Neural progenitor cell (in vitro differentiated cells): ENCODE data around the gene RPUSD1. TPM values are rescaled to one million over a fixed set of nuclear protein-coding genes. Genes with fewer than 3 reads are reported as not detected.
"Not testable (repeated sequence)": the region's sequence is repeated elsewhere in the genome, so short reads cannot be mapped to it uniquely, and the experiment has no call there.

Source experiments
- DNase-seq: peaks from one replicate; pipeline ENCODE4 v3.0.0-alpha.2; 2016; ENCODE audit warnings: low spot score
- H2AFZ ChIP-seq: fragments of 200-600 bp; sonication (generic); replicated peaks from 2 replicates; pipeline ENCODE4 v1.6.1; 2016; ENCODE audit warnings: antibody characterized with exemption
- H3F3A ChIP-seq: fragments of 200-600 bp; sonication (generic); 2 replicates; pipeline ENCODE4 v1.6.1; 2016; ENCODE audit warnings: antibody characterized with exemption, low read depth
- H3K27ac ChIP-seq: fragments of 200-600 bp; sonication (generic); 2 replicates; pipeline ENCODE4 v1.5.1; 2016; ENCODE audit warnings: mild to moderate bottlenecking
- H3K27me3 ChIP-seq: fragments of 200-600 bp; sonication (generic); 2 replicates; pipeline ENCODE4 v1.6.1; 2016; ENCODE audit warnings: mild to moderate bottlenecking, moderate library complexity
- H3K36me3 ChIP-seq: fragments of 200-600 bp; sonication (generic); 2 replicates; pipeline ENCODE4 v1.5.1; 2016
- H3K4me1 ChIP-seq: fragments of 200-600 bp; sonication (generic); 2 replicates; pipeline ENCODE4 v1.6.1; 2016; ENCODE audit warnings: mixed run types
- H3K4me2 ChIP-seq: fragments of 200-600 bp; sonication (generic); 2 replicates; pipeline ENCODE4 v1.6.1; 2016
- H3K4me3 ChIP-seq: fragments of 200-600 bp; sonication (generic); 2 replicates; pipeline ENCODE4 v1.5.1; 2016
- H3K79me2 ChIP-seq: fragments of 200-600 bp; sonication (generic); 2 replicates; pipeline ENCODE4 v1.6.1; 2016; ENCODE audit warnings: low read depth
- H3K9ac ChIP-seq: fragments of 200-600 bp; sonication (generic); 2 replicates; pipeline ENCODE4 v1.6.1; 2016
- H3K9me3 ChIP-seq: fragments of 200-600 bp; sonication (generic); 2 replicates; pipeline ENCODE4 v1.5.1; 2016; ENCODE audit warnings: low read depth
- H4K20me1 ChIP-seq: fragments of 200-600 bp; sonication (generic); 2 replicates; pipeline ENCODE4 v1.6.1; 2016; ENCODE audit warnings: low read depth
- H3K27ac Mint-ChIP-seq: 3 replicates; pipeline ENCODE4 v1.8.0; 2021; ENCODE audit warnings: mixed read lengths
- H3K27me3 Mint-ChIP-seq: 2 replicates; pipeline ENCODE4 v1.8.0; 2022; ENCODE audit warnings: low read depth, mild to moderate bottlenecking, inconsistent platforms, moderate library complexity, mixed read lengths; ENCODE audit not compliant: insufficient read depth
- H3K36me3 Mint-ChIP-seq: 3 replicates; pipeline ENCODE4 v1.8.0; 2021; ENCODE audit warnings: mixed read lengths
- H3K4me1 Mint-ChIP-seq: 3 replicates; pipeline ENCODE4 v1.8.0; 2021; ENCODE audit warnings: mixed read lengths
- H3K4me3 Mint-ChIP-seq: 3 replicates; pipeline ENCODE4 v1.8.0; 2021; ENCODE audit warnings: mild to moderate bottlenecking, moderate library complexity, mixed read lengths
- H3K9me3 Mint-ChIP-seq: 3 replicates; pipeline ENCODE4 v1.8.0; 2020; ENCODE audit warnings: mixed read lengths
- EZH2 ChIP-seq: fragments of 200-600 bp; sonication (generic); IDR thresholded peaks from 2 replicates; pipeline ENCODE4 v1.6.1; 2017; ENCODE audit warnings: antibody characterized with exemption, mild to moderate bottlenecking, moderate library complexity
- EZH2phosphoT487 ChIP-seq: fragments of 200-600 bp; sonication (generic); IDR thresholded peaks from 2 replicates; pipeline ENCODE4 v1.6.1; 2017; ENCODE audit warnings: antibody characterized with exemption
- total RNA-seq: library from RNA; depleted of rRNA; stranded (reverse); fragments of >200 nt; gene quantifications from 2 replicates; pipeline ENCODE4 v1.2.3, GENCODE V29; 2015; ENCODE audit warnings: low replicate concordance
- TF ChIP-seq, protein P1 (sequence below): fragments of 200-600 bp; sonication (generic); IDR thresholded peaks from 2 replicates; pipeline ENCODE4 v1.5.1; 2017; ENCODE audit warnings: antibody characterized with exemption, mild to moderate bottlenecking

Gene RPUSD1
- total RNA-seq, 1 donor from 2014 or later: 5.6 TPM

DNA sequence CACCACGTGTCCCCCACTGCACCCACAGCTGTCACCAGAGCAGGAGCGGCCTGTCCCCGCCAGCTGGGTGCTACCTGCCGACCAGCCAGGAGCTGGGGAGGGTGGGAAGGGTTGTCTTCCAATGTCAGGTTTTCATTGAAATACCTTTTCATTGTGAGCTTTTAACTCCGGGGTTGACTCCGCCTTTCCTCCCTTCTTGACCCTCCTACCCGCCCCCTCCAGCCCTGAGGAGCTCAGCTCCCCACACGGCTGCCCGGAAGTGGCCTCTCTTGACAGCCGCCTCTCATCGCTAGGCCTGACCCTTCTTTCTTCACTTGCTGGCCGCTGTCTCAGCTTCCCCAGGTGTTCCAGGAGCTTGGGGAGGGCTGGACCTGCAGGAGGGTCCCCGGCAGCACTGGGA, 33.6 kb upstream of the RPUSD1 start:
- TF ChIP-seq, protein P1, sequence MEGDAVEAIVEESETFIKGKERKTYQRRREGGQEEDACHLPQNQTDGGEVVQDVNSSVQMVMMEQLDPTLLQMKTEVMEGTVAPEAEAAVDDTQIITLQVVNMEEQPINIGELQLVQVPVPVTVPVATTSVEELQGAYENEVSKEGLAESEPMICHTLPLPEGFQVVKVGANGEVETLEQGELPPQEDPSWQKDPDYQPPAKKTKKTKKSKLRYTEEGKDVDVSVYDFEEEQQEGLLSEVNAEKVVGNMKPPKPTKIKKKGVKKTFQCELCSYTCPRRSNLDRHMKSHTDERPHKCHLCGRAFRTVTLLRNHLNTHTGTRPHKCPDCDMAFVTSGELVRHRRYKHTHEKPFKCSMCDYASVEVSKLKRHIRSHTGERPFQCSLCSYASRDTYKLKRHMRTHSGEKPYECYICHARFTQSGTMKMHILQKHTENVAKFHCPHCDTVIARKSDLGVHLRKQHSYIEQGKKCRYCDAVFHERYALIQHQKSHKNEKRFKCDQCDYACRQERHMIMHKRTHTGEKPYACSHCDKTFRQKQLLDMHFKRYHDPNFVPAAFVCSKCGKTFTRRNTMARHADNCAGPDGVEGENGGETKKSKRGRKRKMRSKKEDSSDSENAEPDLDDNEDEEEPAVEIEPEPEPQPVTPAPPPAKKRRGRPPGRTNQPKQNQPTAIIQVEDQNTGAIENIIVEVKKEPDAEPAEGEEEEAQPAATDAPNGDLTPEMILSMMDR: no peak
- TF ChIP-seq EZH2phosphoT487 (no peak), EZH2 (no peak)
- Mint-ChIP-seq H3K4me3 (no peak overlapping the region), H3K27ac (peak overlapping the region; percentile 64), H3K9me3 (peaks cover 10% of the 10 kb centered on the region), H3K4me1 (peaks cover 18% of the 10 kb centered on the region), H3K27me3 (peaks cover 3% of the 10 kb centered on the region), H3K36me3 (no peaks in the 10 kb centered on the region)
- Histone ChIP-seq H3K4me3 (no peak overlapping the region), H3K9ac (no peak overlapping the region), H4K20me1 (no peaks in the 10 kb centered on the region), H3K79me2 (no peaks in the 10 kb centered on the region), H3K36me3 (no peaks in the 10 kb centered on the region), H3K27me3 (peaks cover 15% of the 10 kb centered on the region), H3K9me3 (no peaks in the 10 kb centered on the region), H3F3A (peaks cover 10% of the 10 kb centered on the region), H3K4me1 (peaks cover 4% of the 10 kb centered on the region), H3K4me2 (no peak overlapping the region), H2AFZ (no peak overlapping the region), H3K27ac (no peak overlapping the region)
- DNase-seq: no peak

DNA sequence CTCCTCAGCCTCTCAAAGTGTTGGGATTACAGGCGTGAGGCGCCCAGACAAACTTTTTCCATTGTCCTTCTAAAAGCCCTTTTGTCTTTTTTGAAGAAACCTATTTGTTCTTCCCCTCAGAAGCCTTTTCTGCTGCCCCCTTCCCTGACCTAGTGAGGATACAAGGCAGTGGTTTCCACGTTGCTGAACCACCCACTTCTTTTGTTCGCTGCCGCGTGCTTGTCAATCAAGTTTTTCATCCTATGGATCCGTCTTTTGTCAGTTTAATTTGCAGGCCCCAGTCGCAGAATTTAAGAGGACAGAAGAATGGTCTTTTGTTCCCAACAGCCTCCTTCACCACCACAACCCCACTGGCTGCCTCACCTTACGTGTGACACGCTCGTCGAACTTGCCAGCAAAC, 32.6 kb upstream of the RPUSD1 start:
- no peak overlapping the region for H3K9ac ChIP-seq
- H3K27ac Mint-ChIP-seq: no peak overlapping the region
- H3K27ac ChIP-seq: no peak overlapping the region
- H3K36me3 Mint-ChIP-seq: no peaks in the 10 kb centered on the region
- no peaks in the 10 kb centered on the region for H3K79me2 ChIP-seq
- H3K27me3 ChIP-seq: peaks cover 13% of the 10 kb centered on the region
- H3K4me1 Mint-ChIP-seq: peaks cover 14% of the 10 kb centered on the region
- peak overlapping the region; percentile 52 for H3K4me3 Mint-ChIP-seq
- H3K9me3 Mint-ChIP-seq: peaks cover 10% of the 10 kb centered on the region
- H3K9me3 ChIP-seq: no peaks in the 10 kb centered on the region
- no peaks in the 10 kb centered on the region for H4K20me1 ChIP-seq
- DNase-seq: peak; percentile 89
- H3K27me3 Mint-ChIP-seq: peaks cover 4% of the 10 kb centered on the region
- peaks cover 4% of the 10 kb centered on the region for H3K4me1 ChIP-seq
- H3F3A ChIP-seq: peaks cover 10% of the 10 kb centered on the region
- H2AFZ ChIP-seq: no peak overlapping the region
- no peaks in the 10 kb centered on the region for H3K36me3 ChIP-seq
- H3K4me2 ChIP-seq: peak overlapping the region; percentile 52
- no peak overlapping the region for H3K4me3 ChIP-seq
- no peak for TF ChIP-seq EZH2
- no peak for TF ChIP-seq EZH2phosphoT487
- TF ChIP-seq, protein P1: no peak

DNA sequence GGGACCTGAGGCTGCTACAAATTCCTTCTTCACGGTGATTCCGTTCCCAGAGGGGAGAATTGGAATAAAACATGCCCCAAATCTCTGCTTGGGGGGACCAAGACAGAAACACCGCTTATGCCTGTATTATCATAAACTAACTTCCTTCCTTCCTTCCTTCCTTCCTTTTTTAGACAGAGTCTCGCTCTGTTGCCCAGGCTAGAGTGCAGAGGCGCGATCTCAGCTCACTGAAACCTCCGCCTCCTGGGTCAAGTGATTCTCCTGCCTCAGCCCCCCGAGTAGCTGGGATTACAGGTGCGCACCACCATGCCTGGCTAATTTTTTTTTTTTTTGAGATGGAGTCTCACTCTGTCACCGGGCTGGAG, 31.8 kb upstream of the RPUSD1 start:
- H4K20me1 ChIP-seq, H3K79me2 ChIP-seq, H3K27ac ChIP-seq, H3K4me3 ChIP-seq, DNase-seq, H3K9ac ChIP-seq, H3K9me3 Mint-ChIP-seq, H3K36me3 ChIP-seq, H2AFZ ChIP-seq, H3F3A ChIP-seq, H3K9me3 ChIP-seq, H3K27me3 Mint-ChIP-seq, H3K4me1 ChIP-seq, H3K4me3 Mint-ChIP-seq, H3K36me3 Mint-ChIP-seq, H3K27ac Mint-ChIP-seq: not testable (repeated sequence)
- H3K4me2 ChIP-seq: peak overlapping the region; percentile 52
- peaks cover 11% of the 10 kb centered on the region for H3K27me3 ChIP-seq
- H3K4me1 Mint-ChIP-seq: peaks cover 11% of the 10 kb centered on the region

DNA sequence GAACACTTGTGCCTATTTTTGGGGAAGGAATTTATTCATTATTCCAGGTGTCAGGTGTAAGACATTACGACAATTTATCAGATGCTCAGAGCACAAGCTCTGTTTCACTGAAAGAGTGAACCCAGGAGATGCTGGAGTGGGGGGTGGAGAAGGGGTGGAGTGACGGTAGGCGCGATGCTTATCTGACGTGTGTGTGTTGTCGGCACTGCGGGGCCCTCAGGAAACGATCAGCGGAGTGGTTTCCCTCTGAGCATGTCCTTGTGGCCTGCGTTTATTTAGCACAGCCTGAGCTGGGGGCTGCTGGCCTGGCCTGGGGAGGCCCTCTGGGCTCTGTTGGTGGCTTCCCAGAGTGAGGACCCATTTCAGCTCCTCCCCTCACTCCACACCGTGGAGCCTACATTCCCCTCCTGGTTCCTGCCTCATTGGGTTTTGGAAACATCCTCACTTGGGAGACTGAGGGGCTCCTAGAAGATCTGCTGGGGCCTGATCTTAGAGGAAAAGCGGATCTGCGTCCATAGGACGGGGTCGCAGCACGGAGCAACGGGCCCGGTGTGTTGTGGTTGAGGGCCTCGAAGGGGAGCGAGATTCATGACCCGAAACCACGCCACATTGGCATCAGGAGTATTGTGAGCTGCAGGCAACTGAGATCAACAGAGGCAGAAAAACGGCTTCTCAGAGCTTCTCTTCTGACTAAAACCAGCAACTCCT, 31.3 kb upstream of the RPUSD1 start:
- H2AFZ ChIP-seq: no peak overlapping the region
- H3K27ac ChIP-seq: no peak overlapping the region
- DNase-seq: no peak
- H3F3A ChIP-seq: peaks cover 10% of the 10 kb centered on the region
- TF ChIP-seq EZH2phosphoT487 (no peak), EZH2 (no peak)
- TF ChIP-seq, protein P1: no peak
- H3K9me3 ChIP-seq: no peaks in the 10 kb centered on the region
- peaks cover 11% of the 10 kb centered on the region for H3K4me1 Mint-ChIP-seq
- H3K9ac ChIP-seq: no peak overlapping the region
- H3K36me3 ChIP-seq: no peaks in the 10 kb centered on the region
- H3K4me1 ChIP-seq: peaks cover 4% of the 10 kb centered on the region
- peaks cover 10% of the 10 kb centered on the region for H3K27me3 Mint-ChIP-seq
- peaks cover 10% of the 10 kb centered on the region for H3K9me3 Mint-ChIP-seq
- H3K79me2 ChIP-seq: no peaks in the 10 kb centered on the region
- H3K4me3 ChIP-seq: no peak overlapping the region
- H3K4me3 Mint-ChIP-seq: peak overlapping the region; percentile 58
- no peak overlapping the region for H3K4me2 ChIP-seq
- H3K27me3 ChIP-seq: peaks cover 16% of the 10 kb centered on the region
- no peak overlapping the region for H3K27ac Mint-ChIP-seq
- no peaks in the 10 kb centered on the region for H3K36me3 Mint-ChIP-seq
- H4K20me1 ChIP-seq: no peaks in the 10 kb centered on the region
